Panc1 (cell line): Measurements from ENCODE around the gene KRTAP10-6. TPM values are rescaled to one million over a fixed set of nuclear protein-coding genes. Genes with fewer than 3 reads are reported as not detected.

Experiments used
- ATAC-seq: fragments of 200-7000 bp; cut with Tn5 transposase; 2 replicates; pipeline ENCODE4 v1.9.1; 2020; ENCODE audit warnings: mild to moderate bottlenecking, moderate library complexity
- BruUV-seq: library from RNA; stranded (reverse); fragments of 400-500 nt; replicated peaks from 2 replicates; lab custom pipeline; 2021; lab: Mats Ljungman, UMichigan
- CTCF ChIA-PET: fragments of 300-600 bp; sonication (Branson Sonifier 250); formaldehyde crosslinking; loops from one replicate; lab custom pipeline; 2022; ENCODE audit warnings: antibody characterized with exemption; lab: Charles Lee
- POLR2A ChIA-PET: fragments of 300-600 bp; sonication (Branson Sonifier 250); formaldehyde crosslinking; loops from one replicate; lab custom pipeline; 2022; ENCODE audit warnings: antibody characterized with exemption; lab: Charles Lee
- DNase-seq: peaks from one replicate; pipeline ENCODE4 v3.0.0-alpha.2; 2010; ENCODE audit warnings: low read depth, low spot score
- H3K27ac ChIP-seq: 2 replicates; pipeline ENCODE4 v1.5.1; 2011; ENCODE audit warnings: mild to moderate bottlenecking, low read length, inconsistent platforms
- H3K27me3 ChIP-seq: fragments of 200-500 bp; sonication (Bioruptor generic); 2 replicates; pipeline ENCODE4 v1.6.0; 2014; ENCODE audit warnings: low read length, inconsistent platforms; ENCODE audit not compliant: control insufficient read depth, insufficient read depth
- H3K36me3 ChIP-seq: fragments of 200-500 bp; sonication (Bioruptor generic); 2 replicates; pipeline ENCODE4 v1.5.1; 2014; ENCODE audit warnings: inconsistent platforms, mild to moderate bottlenecking, low read length, moderate library complexity; ENCODE audit not compliant: control insufficient read depth, insufficient read depth
- H3K4me1 ChIP-seq: 2 replicates; pipeline ENCODE4 v1.5.1; 2011; ENCODE audit warnings: inconsistent platforms, mild to moderate bottlenecking, low read length, moderate library complexity; ENCODE audit not compliant: control insufficient read depth, insufficient read depth
- H3K4me3 ChIP-seq, 2 experiments: 2 replicates each; pipeline ENCODE4 v1.5.1; 2011 to 2012; ENCODE audit warnings: low read depth in 2 of 2, low read length in 2 of 2, mild to moderate bottlenecking in 2 of 2, inconsistent platforms in 1 of 2, moderate library complexity in 1 of 2
- H3K9me3 ChIP-seq: fragments of 200-500 bp; sonication (Bioruptor generic); 2 replicates; pipeline ENCODE4 v1.5.1; 2014; ENCODE audit warnings: low read depth, mild to moderate bottlenecking, inconsistent platforms, low read length, moderate library complexity; ENCODE audit not compliant: control insufficient read depth, insufficient read depth
- POLR2AphosphoS5 ChIP-seq: IDR thresholded peaks from 2 replicates; pipeline ENCODE4 v1.6.1; 2012; ENCODE audit warnings: mild to moderate bottlenecking, low read depth, low read length, moderate library complexity
- SIN3A ChIP-seq: IDR thresholded peaks from 2 replicates; pipeline ENCODE4 v1.6.1; 2012; ENCODE audit warnings: low read depth, mild to moderate bottlenecking, low read length, moderate library complexity, borderline replicate concordance; ENCODE audit not compliant: insufficient read depth
- TCF7L2 ChIP-seq: IDR thresholded peaks from 2 replicates; pipeline ENCODE4 v1.6.1; 2011; ENCODE audit warnings: mild to moderate bottlenecking, low read depth, low read length, inconsistent platforms
- in situ Hi-C: cut with HindIII; loops from 2 replicates; pipeline ENCODE4 v1.10.0; 2016; ENCODE audit warnings: low sequenced_read_pairs, low pct_unique_long_range_greater_than_20kb
- intact Hi-C: fragments of 100-400 bp; cut with micrococcal nuclease; formaldehyde crosslinking; loops from one replicate; pipeline ENCODE4 v1.10.0; 2022; ENCODE audit not compliant: unreplicated experiment
- total RNA-seq: library from RNA; stranded (reverse); gene quantifications from one replicate; pipeline ENCODE4 v1.2.1, GENCODE V29; 2021; ENCODE audit not compliant: unreplicated experiment
- TF ChIP-seq, protein P1 (sequence below), 2 experiments: IDR thresholded peaks; 2 replicates each; pipeline ENCODE4 v1.6.1; 2011 to 2012; ENCODE audit warnings: low read depth in 2 of 2, control low read depth in 1 of 2, low read length in 1 of 2, mild to moderate bottlenecking in 1 of 2, moderate library complexity in 1 of 2; ENCODE audit not compliant: insufficient read depth in 1 of 2
- TF ChIP-seq, protein P2 (sequence below): fragments of 450-650 bp; IDR thresholded peaks from 2 replicates; pipeline ENCODE4 v1.5.1; 2017; ENCODE audit warnings: mild to moderate bottlenecking

Gene KRTAP10-6
- total RNA-seq, 1 experiment from 2014 or later = not detected

DNA sequence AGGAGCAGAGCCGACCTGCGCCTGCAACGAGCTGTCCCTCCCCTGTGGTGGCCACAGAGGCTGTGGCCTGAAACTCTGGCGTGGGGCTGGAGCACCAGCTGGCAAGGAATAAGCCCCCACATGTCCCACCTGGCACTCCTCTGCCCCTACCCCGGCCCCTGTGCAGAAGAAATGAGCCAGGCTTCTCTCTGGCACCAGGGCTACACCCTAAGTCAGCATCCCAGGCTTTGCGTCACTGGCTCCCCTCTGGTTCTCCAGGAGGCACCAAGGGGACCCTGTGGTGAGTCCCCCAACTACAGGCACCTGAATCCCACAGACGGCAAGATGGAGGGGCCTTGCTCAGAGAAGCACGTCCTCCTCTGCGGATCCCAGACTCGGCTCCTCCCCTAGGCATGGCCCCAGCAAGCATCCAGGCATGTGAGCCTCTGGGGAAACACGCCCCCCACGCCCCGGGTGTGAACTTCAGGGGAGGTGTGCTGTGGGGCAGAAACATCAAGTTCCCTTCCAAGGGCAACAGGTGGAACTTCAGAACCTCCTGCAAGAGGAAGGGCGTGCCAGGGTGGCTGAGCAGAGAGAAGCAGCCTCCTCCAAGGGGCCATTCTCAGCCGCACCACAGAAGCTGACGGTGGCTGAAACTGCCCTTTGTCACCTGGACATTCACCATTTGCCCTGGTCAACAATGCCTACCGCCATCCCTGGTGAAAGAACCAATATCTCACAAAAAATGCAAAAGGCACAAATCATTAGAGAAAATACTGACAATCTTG, 11.0 kb upstream of the KRTAP10-6 start:
- ChIA-PET POLR2A (no interaction called here), CTCF (no interaction called here)
- no TSS peak for BruUV-seq
- no peak overlapping the region for H3K27ac ChIP-seq
- TF ChIP-seq, protein P1, sequence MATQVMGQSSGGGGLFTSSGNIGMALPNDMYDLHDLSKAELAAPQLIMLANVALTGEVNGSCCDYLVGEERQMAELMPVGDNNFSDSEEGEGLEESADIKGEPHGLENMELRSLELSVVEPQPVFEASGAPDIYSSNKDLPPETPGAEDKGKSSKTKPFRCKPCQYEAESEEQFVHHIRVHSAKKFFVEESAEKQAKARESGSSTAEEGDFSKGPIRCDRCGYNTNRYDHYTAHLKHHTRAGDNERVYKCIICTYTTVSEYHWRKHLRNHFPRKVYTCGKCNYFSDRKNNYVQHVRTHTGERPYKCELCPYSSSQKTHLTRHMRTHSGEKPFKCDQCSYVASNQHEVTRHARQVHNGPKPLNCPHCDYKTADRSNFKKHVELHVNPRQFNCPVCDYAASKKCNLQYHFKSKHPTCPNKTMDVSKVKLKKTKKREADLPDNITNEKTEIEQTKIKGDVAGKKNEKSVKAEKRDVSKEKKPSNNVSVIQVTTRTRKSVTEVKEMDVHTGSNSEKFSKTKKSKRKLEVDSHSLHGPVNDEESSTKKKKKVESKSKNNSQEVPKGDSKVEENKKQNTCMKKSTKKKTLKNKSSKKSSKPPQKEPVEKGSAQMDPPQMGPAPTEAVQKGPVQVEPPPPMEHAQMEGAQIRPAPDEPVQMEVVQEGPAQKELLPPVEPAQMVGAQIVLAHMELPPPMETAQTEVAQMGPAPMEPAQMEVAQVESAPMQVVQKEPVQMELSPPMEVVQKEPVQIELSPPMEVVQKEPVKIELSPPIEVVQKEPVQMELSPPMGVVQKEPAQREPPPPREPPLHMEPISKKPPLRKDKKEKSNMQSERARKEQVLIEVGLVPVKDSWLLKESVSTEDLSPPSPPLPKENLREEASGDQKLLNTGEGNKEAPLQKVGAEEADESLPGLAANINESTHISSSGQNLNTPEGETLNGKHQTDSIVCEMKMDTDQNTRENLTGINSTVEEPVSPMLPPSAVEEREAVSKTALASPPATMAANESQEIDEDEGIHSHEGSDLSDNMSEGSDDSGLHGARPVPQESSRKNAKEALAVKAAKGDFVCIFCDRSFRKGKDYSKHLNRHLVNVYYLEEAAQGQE (IDR thresholded peaks at IDR 0.05; ENCODE audit: insufficient read depth in 1 of 2, low read depth in 2 of 2, low read length in 1 of 2) = no peak
- TF ChIP-seq POLR2AphosphoS5 (no peak), TCF7L2 (no peak), SIN3A (no peak)
- TF ChIP-seq, protein P2, sequence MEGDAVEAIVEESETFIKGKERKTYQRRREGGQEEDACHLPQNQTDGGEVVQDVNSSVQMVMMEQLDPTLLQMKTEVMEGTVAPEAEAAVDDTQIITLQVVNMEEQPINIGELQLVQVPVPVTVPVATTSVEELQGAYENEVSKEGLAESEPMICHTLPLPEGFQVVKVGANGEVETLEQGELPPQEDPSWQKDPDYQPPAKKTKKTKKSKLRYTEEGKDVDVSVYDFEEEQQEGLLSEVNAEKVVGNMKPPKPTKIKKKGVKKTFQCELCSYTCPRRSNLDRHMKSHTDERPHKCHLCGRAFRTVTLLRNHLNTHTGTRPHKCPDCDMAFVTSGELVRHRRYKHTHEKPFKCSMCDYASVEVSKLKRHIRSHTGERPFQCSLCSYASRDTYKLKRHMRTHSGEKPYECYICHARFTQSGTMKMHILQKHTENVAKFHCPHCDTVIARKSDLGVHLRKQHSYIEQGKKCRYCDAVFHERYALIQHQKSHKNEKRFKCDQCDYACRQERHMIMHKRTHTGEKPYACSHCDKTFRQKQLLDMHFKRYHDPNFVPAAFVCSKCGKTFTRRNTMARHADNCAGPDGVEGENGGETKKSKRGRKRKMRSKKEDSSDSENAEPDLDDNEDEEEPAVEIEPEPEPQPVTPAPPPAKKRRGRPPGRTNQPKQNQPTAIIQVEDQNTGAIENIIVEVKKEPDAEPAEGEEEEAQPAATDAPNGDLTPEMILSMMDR = no peak
- H3K36me3 ChIP-seq = no peaks in the 10 kb centered on the region
- intact Hi-C loops = no loop called here
- H3K9me3 ChIP-seq = no peaks in the 10 kb centered on the region
- H3K4me3 ChIP-seq = no peak overlapping the region
- in situ Hi-C loops = no loop called here
- no peak for ATAC-seq
- DNase-seq = no peak
- H3K27me3 ChIP-seq = no peaks in the 10 kb centered on the region
- no peaks in the 10 kb centered on the region; the same call in 1 of the 2 replicates for H3K4me1 ChIP-seq

DNA sequence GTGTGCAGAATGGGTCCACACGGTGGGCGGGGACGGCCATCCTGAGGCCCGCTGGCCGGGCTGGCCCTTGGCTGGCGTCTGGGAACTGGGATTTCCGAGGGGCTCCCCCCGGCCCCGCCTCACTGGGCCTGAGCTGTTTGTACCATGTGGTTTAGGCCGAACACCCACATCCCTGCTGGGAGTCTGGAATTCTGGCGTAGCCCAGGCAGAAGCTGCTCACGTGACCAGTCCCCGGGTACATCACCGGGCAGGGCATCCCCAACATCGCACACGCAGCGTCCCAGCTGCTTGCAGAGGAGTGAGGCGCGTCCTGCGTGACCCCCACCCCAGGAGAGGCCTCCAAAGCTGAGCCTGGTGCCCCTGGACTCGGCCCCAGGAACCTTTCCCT, 10.2 kb upstream of the KRTAP10-6 start:
- 0 out of 2 replicates have a peak, but pooled peaks have one; percentile 23 for ATAC-seq
- in situ Hi-C loops (no loop called here), intact Hi-C loops (no loop called here)
- CTCF ChIA-PET = no interaction called here
- POLR2A ChIA-PET = no interaction called here
- Histone ChIP-seq H3K27ac (no peak overlapping the region), H3K4me3 (no peak overlapping the region), H3K36me3 (no peaks in the 10 kb centered on the region), H3K27me3 (no peaks in the 10 kb centered on the region), H3K9me3 (no peaks in the 10 kb centered on the region), H3K4me1 (no peaks in the 10 kb centered on the region; the same call in 1 of the 2 replicates)
- TF ChIP-seq, protein P1 (IDR thresholded peaks at IDR 0.05; ENCODE audit: insufficient read depth in 1 of 2, low read depth in 2 of 2, low read length in 1 of 2) = no peak
- no peak for TF ChIP-seq POLR2AphosphoS5
- no peak for TF ChIP-seq SIN3A
- no peak for TF ChIP-seq TCF7L2
- TF ChIP-seq, protein P2 = no peak
- no peak for DNase-seq
- BruUV-seq = no TSS peak
